ENCODE results near the gene PTPRG. TPM values are rescaled to one million over a fixed set of nuclear protein-coding genes. Genes with fewer than 3 reads are reported as not detected.

Gene PTPRG
- total RNA-seq, 2 donors from 2014 or later, result 33.9 to 39.2 TPM

DNA sequence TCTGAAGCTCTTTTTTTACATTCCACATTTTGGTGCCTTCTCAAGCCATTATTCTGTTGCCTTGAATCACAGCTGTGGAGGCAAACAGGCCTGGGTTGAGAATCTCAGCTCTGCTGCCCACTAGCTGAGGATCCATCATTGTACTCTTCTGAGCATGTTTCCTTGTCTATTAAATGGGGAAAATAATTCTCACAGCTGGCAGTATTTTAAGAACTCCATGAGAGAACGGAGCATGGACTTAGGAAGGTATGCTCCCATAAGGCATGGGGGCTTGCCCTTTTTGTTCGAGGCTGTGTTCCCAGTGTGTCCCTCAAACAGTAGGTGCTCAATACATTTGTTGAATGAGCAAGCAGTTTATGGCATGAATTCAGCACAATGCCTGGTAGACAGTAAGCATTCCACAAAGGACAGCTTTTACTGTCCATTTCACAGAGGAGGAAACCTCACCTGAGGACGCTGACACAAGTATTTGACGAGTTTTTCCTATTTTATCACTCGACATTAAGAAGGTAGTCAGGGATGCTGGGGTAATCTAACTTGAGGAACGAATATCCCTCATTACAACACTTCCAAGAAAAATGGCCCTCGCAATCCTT is 2.1 kb upstream of the PTPRG start:
- peak overlapping the region; percentile 95 to 98 for H3K27ac ChIP-seq
- H3K27me3 ChIP-seq, result no peaks in the 10 kb centered on the region
- H3K36me3 ChIP-seq, result no peaks in the 10 kb centered on the region
- peak overlapping the region in 1 of 2 donors; percentile 90 for H3K4me3 ChIP-seq
- TF ChIP-seq, protein P1, sequence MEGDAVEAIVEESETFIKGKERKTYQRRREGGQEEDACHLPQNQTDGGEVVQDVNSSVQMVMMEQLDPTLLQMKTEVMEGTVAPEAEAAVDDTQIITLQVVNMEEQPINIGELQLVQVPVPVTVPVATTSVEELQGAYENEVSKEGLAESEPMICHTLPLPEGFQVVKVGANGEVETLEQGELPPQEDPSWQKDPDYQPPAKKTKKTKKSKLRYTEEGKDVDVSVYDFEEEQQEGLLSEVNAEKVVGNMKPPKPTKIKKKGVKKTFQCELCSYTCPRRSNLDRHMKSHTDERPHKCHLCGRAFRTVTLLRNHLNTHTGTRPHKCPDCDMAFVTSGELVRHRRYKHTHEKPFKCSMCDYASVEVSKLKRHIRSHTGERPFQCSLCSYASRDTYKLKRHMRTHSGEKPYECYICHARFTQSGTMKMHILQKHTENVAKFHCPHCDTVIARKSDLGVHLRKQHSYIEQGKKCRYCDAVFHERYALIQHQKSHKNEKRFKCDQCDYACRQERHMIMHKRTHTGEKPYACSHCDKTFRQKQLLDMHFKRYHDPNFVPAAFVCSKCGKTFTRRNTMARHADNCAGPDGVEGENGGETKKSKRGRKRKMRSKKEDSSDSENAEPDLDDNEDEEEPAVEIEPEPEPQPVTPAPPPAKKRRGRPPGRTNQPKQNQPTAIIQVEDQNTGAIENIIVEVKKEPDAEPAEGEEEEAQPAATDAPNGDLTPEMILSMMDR (IDR thresholded peaks at IDR 0.05), result peak in 1 of 2 donors; percentile 46
- H3K4me1 ChIP-seq, result peaks cover 0 to 4% of the 10 kb centered on the region in 2 donors
- peaks cover 0 to 7% of the 10 kb centered on the region in 2 donors for H3K9me3 ChIP-seq
- no peak for DNase-seq (ENCODE audit: low spot score)

DNA sequence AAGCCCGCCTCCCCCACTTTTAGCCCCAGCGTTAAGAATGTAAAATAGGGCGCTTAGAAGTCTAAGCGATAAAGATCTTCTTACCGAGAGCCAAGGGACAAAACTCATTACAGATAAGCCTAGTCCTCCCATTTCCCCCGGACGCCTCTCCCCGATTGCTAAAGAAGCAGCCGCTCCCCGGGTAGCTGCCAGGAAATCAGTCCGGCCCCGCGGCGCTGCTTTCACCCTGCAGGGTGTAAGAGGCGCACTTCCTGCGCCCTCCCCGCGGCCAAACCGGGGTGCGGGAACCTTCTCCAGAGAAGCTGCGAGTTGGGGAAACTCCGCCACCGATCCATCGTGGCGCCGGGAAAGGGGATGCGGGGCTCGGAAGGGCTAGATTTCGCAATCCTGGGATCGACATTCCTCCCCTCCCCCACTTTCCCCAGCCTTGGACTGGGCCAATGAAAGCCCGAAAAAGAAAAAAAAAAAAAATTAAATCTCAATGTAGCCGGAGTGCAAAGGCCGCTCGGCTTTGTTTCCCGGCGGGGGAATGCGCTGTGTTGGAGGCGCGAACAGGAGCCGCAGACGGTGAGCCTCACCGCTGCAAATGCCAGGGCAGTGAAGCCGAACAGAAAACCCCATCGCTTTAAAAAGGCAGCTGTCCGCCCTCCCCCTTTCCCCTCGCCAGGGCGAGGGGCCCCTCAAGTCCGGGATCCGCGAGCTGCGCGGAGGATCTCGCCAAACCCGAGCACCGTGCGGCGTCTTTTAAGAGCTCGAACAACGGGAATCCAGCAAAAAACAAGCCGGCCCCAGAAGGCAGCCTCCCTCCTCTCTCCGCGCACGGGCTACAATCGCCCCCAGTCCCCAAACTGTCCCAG is 626 bp upstream of the PTPRG start:
- Histone ChIP-seq H3K9me3 (peaks cover 0 to 7% of the 10 kb centered on the region in 2 donors), H3K36me3 (no peaks in the 10 kb centered on the region), H3K4me3 (peak overlapping the region; percentile 78 to 90), H3K27ac (peak overlapping the region; percentile 95 to 98), H3K27me3 (no peaks in the 10 kb centered on the region), H3K4me1 (peaks cover 0 to 19% of the 10 kb centered on the region in 2 donors)
- TF ChIP-seq, protein P1 (IDR thresholded peaks at IDR 0.05), result no peak
- DNase-seq (ENCODE audit: low spot score), result peak; percentile 90

DNA sequence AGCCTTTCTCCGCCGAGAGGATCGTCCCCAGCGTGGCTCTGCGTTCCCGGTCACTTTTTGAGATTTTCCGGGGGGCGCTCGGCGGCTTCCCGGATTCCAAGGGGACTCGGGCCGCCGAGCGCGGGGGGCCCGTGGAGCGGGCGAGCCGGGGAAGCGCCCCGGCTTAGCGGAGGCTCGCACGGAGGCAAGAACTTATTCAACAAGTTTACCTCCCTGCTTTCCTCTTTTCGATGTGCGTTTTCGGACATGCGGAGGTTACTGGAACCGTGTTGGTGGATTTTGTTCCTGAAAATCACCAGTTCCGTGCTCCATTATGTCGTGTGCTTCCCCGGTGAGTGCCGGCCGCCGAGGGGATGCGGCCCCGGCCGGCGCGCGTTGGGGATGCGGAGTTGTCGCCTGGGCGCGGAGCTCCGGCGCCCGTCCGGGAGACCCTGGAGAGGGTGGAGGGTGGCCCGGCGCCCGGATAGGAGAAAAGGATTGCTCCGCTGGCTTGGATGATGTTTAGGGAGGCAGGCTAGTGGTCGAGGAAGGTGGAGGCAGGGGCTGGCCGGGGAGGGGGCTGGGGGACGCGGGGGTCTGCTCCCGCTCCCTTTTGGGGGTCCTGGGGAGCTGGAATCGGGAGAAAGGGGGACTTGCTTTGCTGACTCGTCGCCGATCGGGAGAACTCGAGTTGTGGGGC is 810 bp downstream of the PTPRG start:
- Histone ChIP-seq H3K27ac (peak overlapping the region; percentile 95 to 98), H3K9me3 (peaks cover 0 to 7% of the 10 kb centered on the region in 2 donors), H3K36me3 (no peaks in the 10 kb centered on the region), H3K4me3 (peak overlapping the region; percentile 78 to 90), H3K27me3 (no peaks in the 10 kb centered on the region), H3K4me1 (peaks cover 0 to 21% of the 10 kb centered on the region in 2 donors)
- DNase-seq (ENCODE audit: low spot score), result no peak
- TF ChIP-seq, protein P1 (IDR thresholded peaks at IDR 0.05), result no peak

DNA sequence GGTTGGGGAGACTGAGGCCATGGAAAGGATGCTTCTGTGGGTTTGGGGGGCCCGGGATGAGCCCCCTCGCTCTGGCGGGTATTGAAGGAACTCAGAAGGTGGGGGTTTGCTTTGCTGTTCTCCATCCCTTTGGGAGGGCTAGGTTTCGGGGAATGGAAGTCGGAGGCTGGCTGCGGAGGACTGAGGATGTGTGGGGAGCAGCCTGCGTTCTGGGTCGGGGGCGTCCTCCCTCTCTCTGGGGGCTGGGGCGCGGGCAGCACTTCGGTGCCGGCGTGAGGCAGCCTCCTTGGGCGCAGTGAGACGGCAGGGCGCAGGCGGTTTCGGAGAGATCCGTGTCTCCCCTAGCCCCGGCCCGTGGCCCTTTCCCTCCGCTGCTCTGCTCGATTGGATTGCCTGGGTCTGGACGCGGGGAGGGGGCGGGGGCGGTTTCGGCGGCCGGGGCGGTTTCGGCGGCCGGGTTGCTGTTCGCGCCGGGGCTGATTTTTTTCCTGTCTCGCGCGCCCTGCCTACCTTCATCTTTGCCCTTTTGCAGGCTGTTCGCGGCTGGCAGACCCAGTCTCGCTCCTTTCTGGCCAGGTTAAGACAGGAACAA is 1.4 kb downstream of the PTPRG start:
- H3K4me1 ChIP-seq, result peaks cover 0 to 21% of the 10 kb centered on the region in 2 donors
- no peak for DNase-seq (ENCODE audit: low spot score)
- peak overlapping the region; percentile 78 to 90 for H3K4me3 ChIP-seq
- H3K9me3 ChIP-seq, result peaks cover 0 to 7% of the 10 kb centered on the region in 2 donors
- TF ChIP-seq, protein P1 (IDR thresholded peaks at IDR 0.05), result no peak
- no peaks in the 10 kb centered on the region for H3K36me3 ChIP-seq
- H3K27me3 ChIP-seq, result no peaks in the 10 kb centered on the region
- H3K27ac ChIP-seq, result peak overlapping the region; percentile 95 to 98
